HepG2 (cell line): ENCODE measurements around the gene THAP3. TPM values are rescaled to one million over a fixed set of nuclear protein-coding genes. Genes with fewer than 3 reads are reported as not detected.

Experiments
- ATM ChIP-seq: fragments of 450-650 bp; IDR thresholded peaks from 2 replicates; pipeline ENCODE4 v1.7.1; 2017; ENCODE audit warnings: mild to moderate bottlenecking, borderline replicate concordance
- CREM ChIP-seq, 2 experiments: sonication (generic) in 1 of 2; formaldehyde crosslinking in 1 of 2; IDR thresholded peaks; 2 replicates each; pipeline versions ENCODE4 v1.4.0 to v1.6.1; 2016 to 2020; ENCODE audit warnings: antibody characterized with exemption in 1 of 2, mild to moderate bottlenecking in 1 of 2, missing genetic modification reagents in 1 of 2
- HNF4A ChIP-seq: sonication (generic); formaldehyde crosslinking; IDR thresholded peaks from 2 replicates; pipeline ENCODE4 v1.4.0; 2020; ENCODE audit warnings: missing genetic modification reagents
- KMT2B ChIP-seq: IDR thresholded peaks from 2 replicates; pipeline ENCODE4 v1.6.1; 2016; ENCODE audit warnings: missing genetic modification reagents, missing compliant biosample characterization
- PHF8 ChIP-seq: sonication (generic); formaldehyde crosslinking; IDR thresholded peaks from 2 replicates; pipeline ENCODE4 v1.5.0; 2020; ENCODE audit warnings: missing genetic modification reagents
- RXRA ChIP-seq: sonication (generic); formaldehyde crosslinking; IDR thresholded peaks from 2 replicates; pipeline ENCODE4 v1.5.1; 2020; ENCODE audit warnings: missing genetic modification reagents
- TBX2 ChIP-seq: sonication (generic); formaldehyde crosslinking; IDR thresholded peaks from 2 replicates; pipeline ENCODE4 v1.5.0; 2020; ENCODE audit warnings: missing genetic modification reagents, mild to moderate bottlenecking, borderline replicate concordance
- ZBTB38 ChIP-seq: sonication (generic); formaldehyde crosslinking; IDR thresholded peaks from 2 replicates; pipeline ENCODE4 v1.5.1; 2020; ENCODE audit warnings: mild to moderate bottlenecking, missing genetic modification reagents
- ZNF142 ChIP-seq: sonication (generic); formaldehyde crosslinking; IDR thresholded peaks from 2 replicates; pipeline ENCODE4 v1.4.0; 2020; ENCODE audit warnings: missing genetic modification reagents
- ZNF20 ChIP-seq: sonication (generic); formaldehyde crosslinking; IDR thresholded peaks from 2 replicates; pipeline ENCODE4 v1.4.0; 2020; ENCODE audit warnings: mild to moderate bottlenecking, moderate library complexity, missing genetic modification reagents
- ZNF614 ChIP-seq: IDR thresholded peaks from 2 replicates; pipeline ENCODE4 v1.6.1; 2018; ENCODE audit warnings: missing biosample characterization, missing genetic modification reagents, inconsistent platforms, borderline replicate concordance
- ZNF616 ChIP-seq: sonication (generic); formaldehyde crosslinking; IDR thresholded peaks from 2 replicates; pipeline ENCODE4 v1.5.0; 2020; ENCODE audit warnings: low read depth, mild to moderate bottlenecking, missing genetic modification reagents
- ZNF691 ChIP-seq: sonication (generic); formaldehyde crosslinking; IDR thresholded peaks from 2 replicates; pipeline ENCODE4 v1.4.0; 2020; ENCODE audit warnings: missing genetic modification reagents, low read depth, mild to moderate bottlenecking, borderline replicate concordance
- ZNF747 ChIP-seq: sonication (generic); formaldehyde crosslinking; IDR thresholded peaks from 2 replicates; pipeline ENCODE4 v1.8.1; 2023; ENCODE audit warnings: missing genetic modification reagents, mild to moderate bottlenecking, borderline replicate concordance
- ZNF891 ChIP-seq: sonication (generic); formaldehyde crosslinking; IDR thresholded peaks from 2 replicates; pipeline ENCODE4 v1.5.0; 2020; ENCODE audit warnings: mild to moderate bottlenecking, missing genetic modification reagents
- polyA plus RNA-seq, 8 experiments: library from polyadenylated mRNA; depleted of rRNA in 3 of 8; stranded (reverse) in 7 of 8; unstranded in 1 of 8; fragments of >200 nt; fragmentation: Illumina TruSeq in 4 of 8; extraction: Trizol in 4 of 8; gene quantifications; 2 replicates each; pipeline versions ENCODE4 v1.2.1 to v1.2.3, GENCODE V29; 2011 to 2016; ENCODE audit warnings: low read depth in 4 of 8, missing spikeins in 1 of 8, mixed read lengths in 1 of 8; ENCODE audit not compliant: insufficient read depth in 1 of 8
- total RNA-seq, 5 experiments: library from RNA; depleted of rRNA; stranded (reverse); fragments of >200 nt; fragmentation: Illumina TruSeq; extraction: Trizol; gene quantifications; 2 replicates each; pipeline ENCODE4 v1.2.3, GENCODE V29; 2016; ENCODE audit warnings: low read depth in 1 of 5
- TF ChIP-seq, protein P1 (sequence below), 2 experiments: fragments of 450-650 bp in 1 of 2; sonication (generic) in 1 of 2; formaldehyde crosslinking; IDR thresholded peaks; 2 replicates each; pipeline versions ENCODE4 v1.5.0 to v1.8.0; 2020 to 2022; ENCODE audit warnings: mild to moderate bottlenecking in 1 of 2, missing genetic modification reagents in 1 of 2
- TF ChIP-seq, protein P2 (sequence below): sonication (generic); formaldehyde crosslinking; IDR thresholded peaks from 2 replicates; pipeline ENCODE4 v1.4.0; 2020; ENCODE audit warnings: missing genetic modification reagents
- TF ChIP-seq, protein P3 (sequence below): sonication (generic); formaldehyde crosslinking; IDR thresholded peaks from 2 replicates; pipeline ENCODE4 v1.4.0; 2020; ENCODE audit warnings: mild to moderate bottlenecking, low read depth, missing genetic modification reagents

The THAP3 gene
- total and polyA plus RNA-seq, 2 of the 13 experiments (the other 11 are each of a cell fraction or from before 2014, with no cell fraction given), result 10.3 to 14.9 TPM

- TF ChIP-seq CREM (IDR thresholded peaks at IDR 0.05) (peak; percentile 91), CREM (CRISPR knock-in tag; IDR thresholded peaks at IDR 0.05) (no peak), HNF4A (CRISPR knock-in tag) (no peak), ZNF616 (CRISPR knock-in tag) (0 out of 2 replicates have a peak, but pooled peaks have one; percentile 6), PHF8 (CRISPR knock-in tag) (peak; percentile 41), ZNF20 (no peak), ZNF691 (peak; percentile 68; the same call in 1 of the 2 replicates), ATM (no peak), TBX2 (CRISPR knock-in tag) (peak; percentile 53; the same call in 1 of the 2 replicates), ZNF614 (no peak; the same call in 1 of the 2 replicates), ZNF747 (CRISPR knock-in tag) (0 out of 2 replicates have a peak, but pooled peaks have one; percentile 19), ZNF142 (CRISPR knock-in tag) (peak; percentile 62), KMT2B (CRISPR knock-in tag) (peak; percentile 50; the same call in 1 of the 2 replicates), ZNF891 (CRISPR knock-in tag) (no peak), ZBTB38 (CRISPR knock-in tag) (peak; percentile 28; the same call in 1 of the 2 replicates), RXRA (CRISPR knock-in tag) (peak; percentile 70)
- TF ChIP-seq, protein P1, sequence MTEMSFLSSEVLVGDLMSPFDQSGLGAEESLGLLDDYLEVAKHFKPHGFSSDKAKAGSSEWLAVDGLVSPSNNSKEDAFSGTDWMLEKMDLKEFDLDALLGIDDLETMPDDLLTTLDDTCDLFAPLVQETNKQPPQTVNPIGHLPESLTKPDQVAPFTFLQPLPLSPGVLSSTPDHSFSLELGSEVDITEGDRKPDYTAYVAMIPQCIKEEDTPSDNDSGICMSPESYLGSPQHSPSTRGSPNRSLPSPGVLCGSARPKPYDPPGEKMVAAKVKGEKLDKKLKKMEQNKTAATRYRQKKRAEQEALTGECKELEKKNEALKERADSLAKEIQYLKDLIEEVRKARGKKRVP (CRISPR knock-in tag; IDR thresholded peaks at IDR 0.05), result no peak
- TF ChIP-seq, protein P2, sequence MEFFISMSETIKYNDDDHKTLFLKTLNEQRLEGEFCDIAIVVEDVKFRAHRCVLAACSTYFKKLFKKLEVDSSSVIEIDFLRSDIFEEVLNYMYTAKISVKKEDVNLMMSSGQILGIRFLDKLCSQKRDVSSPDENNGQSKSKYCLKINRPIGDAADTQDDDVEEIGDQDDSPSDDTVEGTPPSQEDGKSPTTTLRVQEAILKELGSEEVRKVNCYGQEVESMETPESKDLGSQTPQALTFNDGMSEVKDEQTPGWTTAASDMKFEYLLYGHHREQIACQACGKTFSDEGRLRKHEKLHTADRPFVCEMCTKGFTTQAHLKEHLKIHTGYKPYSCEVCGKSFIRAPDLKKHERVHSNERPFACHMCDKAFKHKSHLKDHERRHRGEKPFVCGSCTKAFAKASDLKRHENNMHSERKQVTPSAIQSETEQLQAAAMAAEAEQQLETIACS (CRISPR knock-in tag), result peak; percentile 90
- TF ChIP-seq, protein P3, sequence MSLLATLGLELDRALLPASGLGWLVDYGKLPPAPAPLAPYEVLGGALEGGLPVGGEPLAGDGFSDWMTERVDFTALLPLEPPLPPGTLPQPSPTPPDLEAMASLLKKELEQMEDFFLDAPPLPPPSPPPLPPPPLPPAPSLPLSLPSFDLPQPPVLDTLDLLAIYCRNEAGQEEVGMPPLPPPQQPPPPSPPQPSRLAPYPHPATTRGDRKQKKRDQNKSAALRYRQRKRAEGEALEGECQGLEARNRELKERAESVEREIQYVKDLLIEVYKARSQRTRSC (CRISPR knock-in tag), result no peak
Observed at GRCh38 chr1:6613361-6614018, 11.2 kb upstream of the THAP3 start, which contains the start of gene PHF13 (continued).
